Caco-2 (cell line): ENCODE results near the gene MAP7. TPM values are rescaled to one million over a fixed set of nuclear protein-coding genes. Genes with fewer than 3 reads are reported as not detected.

ENCODE experiments used
- BruUV-seq: library from RNA; stranded (reverse); fragments of 400-500 nt; replicated peaks from 2 replicates; lab custom pipeline; 2021; lab: Mats Ljungman, UMichigan
- CTCF ChIA-PET: fragments of 300-600 bp; sonication (Branson Sonifier 250); formaldehyde crosslinking; loops from one replicate; lab custom pipeline; 2022; ENCODE audit warnings: antibody characterized with exemption; lab: Charles Lee
- POLR2A ChIA-PET: fragments of 300-600 bp; sonication (Branson Sonifier 250); formaldehyde crosslinking; loops from one replicate; lab custom pipeline; 2022; ENCODE audit warnings: antibody characterized with exemption; lab: Charles Lee
- DNase-seq, 2 experiments: peaks; one replicate each; pipeline versions ENCODE4 v3.0.0 to v3.0.0-alpha.2; 2020 to 2022
- H3K27me3 ChIP-seq: replicated peaks from 2 replicates; pipeline ENCODE4 v1.6.0; 2011; ENCODE audit warnings: low read length; ENCODE audit not compliant: control insufficient read depth, insufficient read depth
- H3K36me3 ChIP-seq: 2 replicates; pipeline ENCODE4 v1.5.1; 2011; ENCODE audit warnings: low read length; ENCODE audit not compliant: control insufficient read depth, insufficient read depth
- H3K4me1 ChIP-seq: fragments of 250-450 bp; sonication (Bioruptor Pico); 2 replicates; pipeline ENCODE4 v1.5.1; 2020; ENCODE audit warnings: mild to moderate bottlenecking
- H3K4me3 ChIP-seq: 2 replicates; pipeline ENCODE4 v1.5.1; 2011; ENCODE audit warnings: low read depth, mild to moderate bottlenecking, control low read depth, low read length
- H3K9me3 ChIP-seq: fragments of 250-450 bp; sonication (Bioruptor Pico); 2 replicates; pipeline ENCODE4 v1.5.1; 2020; ENCODE audit warnings: mild to moderate bottlenecking, moderate library complexity
- H3K27ac Mint-ChIP-seq: one replicate; pipeline ENCODE4 v1.8.0; 2022; ENCODE audit warnings: mixed read lengths; ENCODE audit not compliant: unreplicated experiment
- H3K27me3 Mint-ChIP-seq: one replicate; pipeline ENCODE4 v1.8.0; 2022; ENCODE audit warnings: mixed read lengths; ENCODE audit not compliant: insufficient read depth, unreplicated experiment
- H3K36me3 Mint-ChIP-seq: one replicate; pipeline ENCODE4 v1.8.0; 2022; ENCODE audit warnings: mild to moderate bottlenecking, mixed read lengths; ENCODE audit not compliant: insufficient read depth, unreplicated experiment
- H3K4me1 Mint-ChIP-seq: one replicate; pipeline ENCODE4 v1.8.0; 2022; ENCODE audit warnings: low read depth, mixed read lengths; ENCODE audit not compliant: unreplicated experiment
- H3K4me3 Mint-ChIP-seq: one replicate; pipeline ENCODE4 v1.8.0; 2022; ENCODE audit warnings: mild to moderate bottlenecking, moderate library complexity, mixed read lengths; ENCODE audit not compliant: unreplicated experiment
- H3K9me3 Mint-ChIP-seq: one replicate; pipeline ENCODE4 v1.8.0; 2022; ENCODE audit warnings: mixed read lengths; ENCODE audit not compliant: unreplicated experiment
- intact Hi-C: fragments of 100-400 bp; cut with micrococcal nuclease; formaldehyde crosslinking; loops from one replicate; pipeline ENCODE4 v1.10.0; 2022; ENCODE audit not compliant: unreplicated experiment
- total RNA-seq: library from RNA; stranded (reverse); gene quantifications from 2 replicates; pipeline ENCODE4 v1.2.3, GENCODE V29; 2022
- TF ChIP-seq, protein P1 (sequence below), 2 experiments: fragments of 200-600 bp in 1 of 2; IDR thresholded peaks; 1 replicate in 1 of 2; 2 replicates in 1 of 2; pipeline versions ENCODE4 v1.5.1 to v1.8.0; 2011 to 2022; ENCODE audit warnings: antibody characterized with exemption in 1 of 2, control low read depth in 1 of 2, inconsistent platforms in 1 of 2, low read depth in 1 of 2, low read length in 1 of 2, mild to moderate bottlenecking in 1 of 2, moderate library complexity in 1 of 2; ENCODE audit not compliant: insufficient read depth in 1 of 2, severe bottlenecking in 1 of 2, unreplicated experiment in 1 of 2

The MAP7 gene
- total RNA-seq, 1 experiment from 2014 or later, result 55.3 TPM

DNA sequence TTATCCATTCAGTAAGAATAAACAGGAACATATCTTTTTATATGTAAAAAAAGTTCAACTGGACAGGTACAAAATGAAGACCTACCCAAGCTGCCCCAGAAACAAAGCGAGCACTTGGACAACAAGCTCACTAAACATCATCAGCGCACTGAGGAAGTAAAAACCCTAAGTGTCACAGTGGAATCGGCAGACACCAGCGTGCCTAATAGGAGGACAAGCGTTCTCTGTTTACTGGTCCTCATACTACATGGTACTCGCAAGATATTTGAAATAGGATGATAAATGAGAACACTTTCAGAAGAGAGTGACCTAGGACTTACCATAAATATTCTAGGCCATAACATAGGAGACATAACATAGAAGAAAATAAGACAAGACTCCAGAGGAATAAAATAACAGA is 18.2 kb downstream of the MAP7 start:
- ChIA-PET CTCF (no interaction called here), POLR2A (no interaction called here)
- no peaks in the 10 kb centered on the region for H3K9me3 ChIP-seq
- BruUV-seq, result no TSS peak
- Mint-ChIP-seq H3K9me3 (no peaks in the 10 kb centered on the region), H3K36me3 (no peaks in the 10 kb centered on the region), H3K4me3 (no peak overlapping the region), H3K27me3 (no peaks in the 10 kb centered on the region), H3K27ac (no peak overlapping the region), H3K4me1 (peaks cover 9% of the 10 kb centered on the region)
- intact Hi-C loops, result no loop called here
- TF ChIP-seq, protein P1, sequence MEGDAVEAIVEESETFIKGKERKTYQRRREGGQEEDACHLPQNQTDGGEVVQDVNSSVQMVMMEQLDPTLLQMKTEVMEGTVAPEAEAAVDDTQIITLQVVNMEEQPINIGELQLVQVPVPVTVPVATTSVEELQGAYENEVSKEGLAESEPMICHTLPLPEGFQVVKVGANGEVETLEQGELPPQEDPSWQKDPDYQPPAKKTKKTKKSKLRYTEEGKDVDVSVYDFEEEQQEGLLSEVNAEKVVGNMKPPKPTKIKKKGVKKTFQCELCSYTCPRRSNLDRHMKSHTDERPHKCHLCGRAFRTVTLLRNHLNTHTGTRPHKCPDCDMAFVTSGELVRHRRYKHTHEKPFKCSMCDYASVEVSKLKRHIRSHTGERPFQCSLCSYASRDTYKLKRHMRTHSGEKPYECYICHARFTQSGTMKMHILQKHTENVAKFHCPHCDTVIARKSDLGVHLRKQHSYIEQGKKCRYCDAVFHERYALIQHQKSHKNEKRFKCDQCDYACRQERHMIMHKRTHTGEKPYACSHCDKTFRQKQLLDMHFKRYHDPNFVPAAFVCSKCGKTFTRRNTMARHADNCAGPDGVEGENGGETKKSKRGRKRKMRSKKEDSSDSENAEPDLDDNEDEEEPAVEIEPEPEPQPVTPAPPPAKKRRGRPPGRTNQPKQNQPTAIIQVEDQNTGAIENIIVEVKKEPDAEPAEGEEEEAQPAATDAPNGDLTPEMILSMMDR (IDR thresholded peaks at IDR 0.05; ENCODE audit: insufficient read depth in 1 of 2, low read depth in 1 of 2, low read length in 1 of 2, severe bottlenecking in 1 of 2, unreplicated experiment in 1 of 2), result no peak
- H3K36me3 ChIP-seq, result no peaks in the 10 kb centered on the region
- H3K27me3 ChIP-seq, result no peaks in the 10 kb centered on the region
- H3K4me1 ChIP-seq, result no peaks in the 10 kb centered on the region
- no peak for DNase-seq
- H3K4me3 ChIP-seq, result no peak overlapping the region

DNA sequence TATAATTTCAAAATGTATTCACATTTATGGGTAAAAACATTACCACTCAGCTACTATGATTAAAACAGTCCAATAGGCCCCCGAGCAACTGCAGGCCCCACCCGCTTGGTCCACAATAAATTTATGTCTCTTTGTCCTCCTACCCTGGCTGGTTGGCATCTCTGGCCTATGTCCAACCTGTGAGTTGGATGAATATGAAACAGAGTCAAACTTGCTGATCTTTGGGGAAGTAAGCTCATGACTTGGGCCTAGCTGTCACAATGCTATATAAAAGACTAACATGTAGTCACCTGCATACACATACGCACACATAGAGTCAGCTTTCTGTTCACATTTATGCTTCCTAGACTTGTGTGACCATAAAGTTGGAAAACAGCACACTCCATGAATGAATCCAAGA is 20.5 kb downstream of the MAP7 start:
- no peaks in the 10 kb centered on the region for H3K9me3 Mint-ChIP-seq
- DNase-seq, result no peak
- H3K27ac Mint-ChIP-seq, result no peak overlapping the region
- peaks cover 18% of the 10 kb centered on the region for H3K4me1 Mint-ChIP-seq
- H3K4me1 ChIP-seq, result peaks cover 8% of the 10 kb centered on the region
- no peaks in the 10 kb centered on the region for H3K27me3 ChIP-seq
- intact Hi-C loops, result no loop called here
- ChIA-PET POLR2A (no interaction called here), CTCF (no interaction called here)
- H3K9me3 ChIP-seq, result no peaks in the 10 kb centered on the region
- no TSS peak for BruUV-seq
- no peak overlapping the region for H3K4me3 Mint-ChIP-seq
- H3K36me3 Mint-ChIP-seq, result peaks cover 14% of the 10 kb centered on the region
- no peaks in the 10 kb centered on the region for H3K36me3 ChIP-seq
- H3K4me3 ChIP-seq, result no peak overlapping the region
- TF ChIP-seq, protein P1 (IDR thresholded peaks at IDR 0.05; ENCODE audit: insufficient read depth in 1 of 2, low read depth in 1 of 2, low read length in 1 of 2, severe bottlenecking in 1 of 2, unreplicated experiment in 1 of 2), result no peak
- H3K27me3 Mint-ChIP-seq, result no peaks in the 10 kb centered on the region

DNA sequence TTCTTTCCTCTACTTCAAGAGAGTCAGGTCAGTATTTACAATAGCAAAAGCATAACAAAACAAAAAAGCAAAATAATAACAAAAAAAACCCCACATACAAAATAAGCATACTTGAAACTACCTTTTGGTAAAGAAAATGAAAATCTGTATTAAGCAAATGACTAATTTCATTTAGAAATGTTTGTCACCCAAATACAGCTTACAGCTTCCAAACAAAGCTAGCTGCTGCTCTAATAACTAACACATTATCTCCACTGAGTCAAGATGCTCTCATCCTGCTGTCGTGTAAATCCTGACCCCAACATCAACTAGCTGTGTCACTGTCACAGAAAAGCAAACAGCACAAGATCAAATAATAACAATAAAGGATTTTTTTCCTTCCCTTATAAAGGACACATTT is 21.7 kb downstream of the MAP7 start:
- Mint-ChIP-seq H3K36me3 (peaks cover 14% of the 10 kb centered on the region), H3K27ac (no peak overlapping the region), H3K4me3 (no peak overlapping the region), H3K4me1 (peaks cover 18% of the 10 kb centered on the region), H3K27me3 (no peaks in the 10 kb centered on the region), H3K9me3 (no peaks in the 10 kb centered on the region)
- DNase-seq, result no peak
- ChIA-PET POLR2A (no interaction called here), CTCF (no interaction called here)
- Histone ChIP-seq H3K9me3 (no peaks in the 10 kb centered on the region), H3K4me3 (no peak overlapping the region), H3K36me3 (no peaks in the 10 kb centered on the region), H3K27me3 (no peaks in the 10 kb centered on the region), H3K4me1 (peaks cover 9% of the 10 kb centered on the region)
- intact Hi-C loops, result no loop called here
- TF ChIP-seq, protein P1 (IDR thresholded peaks at IDR 0.05; ENCODE audit: insufficient read depth in 1 of 2, low read depth in 1 of 2, low read length in 1 of 2, severe bottlenecking in 1 of 2, unreplicated experiment in 1 of 2), result no peak
- no TSS peak for BruUV-seq
